GM21576 (cell line): ENCODE data around the gene CABP7.

Experiments
- ATAC-seq: cut with Tn5 transposase; IDR thresholded peaks from one replicate; pipeline ENCODE4 v1.9.1; 2021; ENCODE audit warnings: mild to moderate bottlenecking, moderate library complexity; ENCODE audit not compliant: unreplicated experiment

The CABP7 gene

DNA sequence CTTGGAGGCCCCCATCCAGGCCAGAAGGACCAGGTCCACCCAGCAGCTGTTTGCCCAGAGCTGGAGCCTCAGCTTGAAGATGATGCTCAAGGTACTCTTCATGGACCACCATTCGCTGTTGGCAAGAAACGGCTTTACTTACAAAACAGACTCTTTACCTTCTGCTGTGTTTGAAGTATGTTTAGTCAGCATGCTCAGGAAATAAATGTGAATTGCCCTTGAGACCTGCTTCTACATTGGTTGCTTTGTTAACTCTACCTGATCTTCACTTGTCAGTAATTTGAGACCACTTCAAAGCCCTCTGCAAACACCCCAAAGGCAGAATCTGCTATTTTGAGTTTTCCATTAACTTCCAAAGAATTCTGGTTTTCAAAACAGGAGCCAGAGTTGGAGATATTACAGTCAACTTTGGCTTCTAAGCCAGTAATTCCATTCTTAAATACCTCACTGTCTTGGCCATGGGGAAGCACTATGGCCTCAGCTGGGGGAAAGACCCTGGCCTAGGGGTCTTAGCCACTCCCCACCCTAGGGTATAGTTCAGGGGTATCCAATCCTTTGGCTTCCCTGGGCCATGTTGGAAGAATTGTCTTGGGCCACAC lies 50.0 kb downstream of the CABP7 start:
- ATAC-seq = no peak

DNA sequence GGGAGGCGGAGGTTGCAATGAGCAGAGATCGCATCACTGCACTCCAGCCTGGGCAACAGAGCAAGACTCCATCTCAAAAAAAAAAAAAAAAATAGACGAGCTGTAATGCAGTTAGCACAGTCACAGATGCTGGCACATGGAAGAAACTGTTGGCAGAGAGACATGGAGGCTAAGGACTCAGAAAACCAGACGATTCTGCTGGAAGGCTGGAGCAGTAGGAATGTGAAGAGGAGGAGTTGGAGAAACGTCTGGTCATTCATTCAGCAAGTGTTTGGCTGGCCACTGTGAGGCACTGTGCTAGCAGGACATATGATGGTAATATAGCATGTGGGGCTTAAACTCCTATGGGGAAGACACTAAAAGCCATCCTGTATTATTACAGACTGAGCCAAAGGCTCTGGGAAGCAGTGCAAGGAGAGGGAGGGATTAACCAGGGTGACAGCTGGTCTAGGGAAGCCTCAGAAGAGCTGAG lies 52.4 kb downstream of the CABP7 start:
- no peak for ATAC-seq

DNA sequence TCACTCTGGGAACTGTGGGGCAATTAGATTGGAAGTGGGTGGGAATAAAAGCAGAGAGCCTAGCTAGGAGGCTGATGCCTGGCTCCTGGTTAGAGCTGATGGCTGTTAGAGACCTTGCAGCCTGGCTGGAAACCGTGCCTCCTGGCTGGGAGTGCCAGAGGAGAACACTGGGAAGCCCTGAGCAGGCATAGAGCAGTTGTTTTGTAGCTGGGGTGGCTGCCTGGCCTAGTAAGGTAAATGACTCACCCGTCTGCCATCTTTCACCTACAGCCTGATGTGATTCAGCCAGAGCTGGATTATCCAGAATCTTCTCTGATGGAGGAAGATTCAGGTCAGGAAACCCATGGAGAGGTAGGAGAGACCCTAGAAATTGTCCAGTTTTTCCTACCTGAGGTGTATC lies 53.4 kb downstream of the CABP7 start:
- no peak for ATAC-seq

DNA sequence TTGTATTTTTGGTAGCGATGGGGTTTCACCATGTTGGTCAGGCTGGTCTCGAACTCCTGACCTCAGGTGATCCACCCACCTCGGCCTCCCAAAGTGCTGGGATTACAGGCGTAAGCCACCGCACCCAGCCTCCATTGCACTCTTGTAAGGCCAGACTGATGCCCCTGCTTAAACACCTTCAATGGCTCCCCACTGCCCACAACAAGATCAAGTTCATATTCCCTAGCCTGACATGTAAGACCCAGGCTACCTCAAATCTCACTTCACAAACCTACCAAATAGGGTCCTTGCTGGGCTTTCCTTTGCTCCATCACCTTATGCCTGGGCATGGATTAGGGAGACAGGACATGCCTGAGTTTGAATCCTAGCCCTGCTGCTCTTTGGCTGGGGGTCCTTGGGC lies 60.4 kb downstream of the CABP7 start:
- no peak for ATAC-seq

DNA sequence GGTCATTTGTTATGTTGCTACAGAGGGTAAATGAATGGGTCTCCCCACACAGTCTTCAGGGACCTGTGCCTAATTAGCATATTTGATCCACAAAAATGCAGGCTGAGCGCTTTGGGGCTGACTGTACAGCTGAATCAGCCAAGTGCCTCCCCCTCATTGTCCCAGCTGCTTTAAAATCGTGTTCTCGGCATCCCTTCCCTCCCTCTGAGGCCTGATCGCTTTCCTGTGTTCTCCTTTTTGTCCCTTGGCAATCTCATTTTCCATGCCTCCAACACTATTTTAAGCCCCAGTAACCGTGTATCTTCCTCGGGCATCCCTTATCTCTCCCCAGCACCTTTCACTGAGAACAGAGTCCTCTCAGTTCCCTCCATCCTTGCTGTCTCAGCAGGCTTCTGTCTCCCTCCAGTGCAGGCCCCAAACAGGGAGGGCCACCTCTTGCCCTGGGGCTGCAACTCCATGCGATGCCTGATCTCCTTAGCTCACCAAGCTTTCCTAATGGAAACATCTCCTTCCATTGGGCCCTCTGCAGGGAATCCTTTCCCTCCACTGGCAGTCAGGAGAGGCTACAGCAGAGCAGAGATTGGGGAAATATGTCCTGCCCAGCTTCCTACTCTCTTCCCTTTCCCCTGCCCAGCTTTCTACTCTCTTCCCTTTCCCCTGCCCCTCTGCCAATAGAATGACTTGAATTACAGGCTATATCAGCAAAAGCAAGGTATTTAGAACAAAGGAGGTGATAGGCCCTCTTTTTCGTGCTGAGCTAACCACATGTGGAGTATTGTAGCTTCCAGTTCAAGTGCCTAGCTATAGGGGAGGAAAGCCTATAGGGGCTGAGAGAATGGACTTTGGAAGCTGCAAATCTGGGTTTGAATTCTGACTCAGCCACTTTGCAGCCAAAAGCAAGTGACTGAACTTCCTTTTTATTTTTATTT lies 61.2 kb downstream of the CABP7 start:
- ATAC-seq = no peak
